HG03342 (cell line): Measurements from ENCODE around the gene SLC18B1.

Experiments
- ATAC-seq: cut with Tn5 transposase; IDR thresholded peaks from one replicate; pipeline ENCODE4 v1.9.1; 2021; ENCODE audit warnings: mild to moderate bottlenecking, moderate library complexity; ENCODE audit not compliant: unreplicated experiment

Gene SLC18B1

DNA sequence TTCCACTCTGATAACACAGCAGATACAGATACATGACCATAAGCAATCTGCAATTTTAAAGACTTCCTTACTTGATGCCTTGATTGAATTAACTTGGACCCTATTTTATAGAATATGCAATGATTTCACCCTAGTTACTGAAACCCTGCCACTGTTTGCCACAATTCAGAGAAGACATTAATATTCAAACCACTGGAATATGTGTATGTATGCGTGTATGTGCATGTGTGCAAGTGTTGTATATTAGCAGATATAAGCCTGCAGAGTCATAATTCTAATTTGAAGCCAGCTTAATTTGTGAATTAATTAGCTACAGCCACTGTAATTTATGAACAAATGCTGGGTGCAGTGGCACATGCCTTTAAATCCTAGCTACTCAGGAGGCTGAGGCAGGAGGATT lies 50.0 kb downstream of the SLC18B1 start:
- no peak for ATAC-seq

GRCh38 chr6:132746048-132746447 lies 52.4 kb downstream of the SLC18B1 start:
- no peak for ATAC-seq

GRCh38 chr6:132742495-132742894 lies 55.9 kb downstream of the SLC18B1 start:
- no peak for ATAC-seq

DNA sequence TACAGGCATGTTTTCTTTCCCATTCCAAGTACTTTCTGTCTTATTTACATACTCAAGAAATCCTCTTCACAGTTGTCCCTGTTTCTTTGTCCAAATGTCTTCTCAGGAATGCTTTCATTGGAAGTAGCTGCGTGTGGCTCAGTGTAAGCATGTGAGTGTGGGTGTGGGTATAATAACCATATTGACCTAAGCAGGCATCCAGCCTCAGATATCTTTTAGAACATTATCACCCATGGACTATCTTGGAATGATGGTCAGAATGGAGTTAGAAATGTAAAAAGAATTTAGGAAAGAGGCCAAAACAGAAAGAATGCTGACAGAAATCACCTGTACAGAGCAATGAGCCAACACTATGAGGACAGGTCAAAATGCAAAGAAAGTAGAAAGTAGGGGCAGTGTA lies 57.2 kb downstream of the SLC18B1 start:
- ATAC-seq = no peak

GRCh38 chr6:132736239-132736638 lies 62.2 kb downstream of the SLC18B1 start:
- ATAC-seq = no peak

DNA sequence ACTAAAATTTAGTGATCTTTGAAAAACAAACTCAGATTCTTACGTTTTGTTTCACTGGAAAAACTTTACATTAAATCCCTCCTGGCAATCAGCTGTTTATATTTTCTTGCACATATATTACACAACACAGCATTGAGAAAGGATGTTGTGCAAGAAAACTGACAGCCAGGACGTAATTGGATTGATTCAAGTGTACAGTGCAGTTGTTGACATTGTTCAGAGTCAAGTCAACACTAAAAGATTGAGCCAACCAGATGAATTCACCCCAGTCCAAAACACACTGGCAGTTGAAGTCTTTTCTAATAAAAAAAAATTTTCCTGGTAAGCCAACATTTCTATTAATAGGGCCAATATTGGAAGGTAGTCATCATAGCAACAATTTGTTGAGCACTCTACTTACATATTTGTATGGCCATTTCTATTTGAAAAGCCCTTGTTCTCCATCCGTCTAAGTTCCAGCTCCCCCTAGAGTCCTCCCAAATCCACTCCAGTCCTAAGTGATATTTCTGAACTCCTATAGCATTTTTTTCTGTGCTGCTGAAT lies 63.7 kb downstream of the SLC18B1 start:
- no peak for ATAC-seq

DNA sequence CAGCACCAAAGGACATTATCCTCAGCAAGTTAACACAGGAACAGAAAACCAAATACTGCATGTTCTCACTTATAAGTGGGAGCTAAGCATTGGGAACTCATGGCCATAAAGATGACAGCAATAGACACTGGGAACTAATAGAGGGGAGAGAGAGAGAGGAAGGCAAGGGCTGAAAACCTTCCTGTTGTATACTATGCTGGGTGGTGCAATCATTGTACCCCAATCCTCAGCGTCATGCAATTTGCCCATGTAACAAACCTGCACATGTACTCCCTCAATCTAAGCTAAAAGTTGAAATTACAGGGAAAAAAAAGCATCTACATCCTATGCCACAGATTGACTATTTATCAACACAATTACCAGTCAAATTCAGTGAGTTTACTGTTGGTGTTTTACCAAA lies 64.6 kb downstream of the SLC18B1 start:
- ATAC-seq = no peak

DNA sequence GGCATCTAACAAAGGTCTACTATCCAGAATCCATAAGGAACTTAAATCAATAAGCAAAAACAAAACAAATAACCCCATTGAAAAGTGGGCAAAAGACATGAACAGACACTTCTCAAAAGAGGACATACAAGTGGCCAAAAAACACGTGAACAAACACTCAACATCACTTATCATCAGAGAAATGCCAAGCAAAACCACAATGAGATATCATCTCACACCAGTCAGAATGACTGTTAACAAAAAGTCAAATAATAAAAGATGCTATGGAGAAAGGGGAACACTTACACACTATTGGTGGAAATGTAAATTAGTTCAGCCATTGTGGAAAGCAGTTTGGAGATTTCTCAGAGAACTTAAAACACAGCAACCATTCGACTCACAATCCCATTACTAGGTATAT lies 65.2 kb downstream of the SLC18B1 start:
- no peak for ATAC-seq

DNA sequence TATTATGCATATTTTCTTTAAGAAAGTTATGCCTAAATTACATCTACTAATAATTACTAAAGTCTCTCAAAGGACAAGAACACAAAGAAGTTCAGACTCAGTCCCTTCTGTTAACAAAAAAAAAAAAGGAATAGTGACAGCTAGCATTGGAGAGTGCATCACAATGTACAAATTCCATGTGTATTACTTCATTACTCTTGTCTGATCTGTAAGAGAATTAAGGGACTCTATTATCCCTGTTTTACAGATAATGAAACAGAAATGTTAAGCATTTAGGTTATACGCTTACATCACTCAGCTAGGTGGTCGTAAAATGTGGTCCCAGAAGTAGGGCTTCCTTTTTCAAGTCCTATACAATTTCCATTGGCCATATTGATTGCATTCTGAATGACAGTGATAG lies 67.4 kb downstream of the SLC18B1 start:
- no peak for ATAC-seq

DNA sequence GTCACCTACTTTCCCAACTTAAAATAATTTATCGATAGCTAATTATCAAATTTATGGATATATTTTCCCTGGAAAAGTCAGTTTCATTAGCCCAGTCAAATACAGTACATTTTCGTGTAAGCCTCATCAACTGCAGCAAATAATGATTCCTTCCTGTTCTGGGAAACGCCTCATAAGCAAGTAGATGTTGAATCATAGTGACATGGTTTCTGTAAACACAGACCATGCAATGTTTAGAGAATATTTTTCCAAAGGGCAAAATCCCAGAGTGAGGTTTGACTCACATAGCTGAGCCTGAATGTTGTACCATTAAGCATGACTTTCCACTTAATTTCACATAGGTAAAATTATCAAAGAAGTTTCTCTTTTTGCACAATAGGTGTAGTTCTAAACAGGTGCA lies 67.9 kb downstream of the SLC18B1 start:
- no peak for ATAC-seq

- ATAC-seq = no peak
These were observed 69.8 kb downstream of the SLC18B1 start for GRCh38 chr6:132728616-132729015.

DNA sequence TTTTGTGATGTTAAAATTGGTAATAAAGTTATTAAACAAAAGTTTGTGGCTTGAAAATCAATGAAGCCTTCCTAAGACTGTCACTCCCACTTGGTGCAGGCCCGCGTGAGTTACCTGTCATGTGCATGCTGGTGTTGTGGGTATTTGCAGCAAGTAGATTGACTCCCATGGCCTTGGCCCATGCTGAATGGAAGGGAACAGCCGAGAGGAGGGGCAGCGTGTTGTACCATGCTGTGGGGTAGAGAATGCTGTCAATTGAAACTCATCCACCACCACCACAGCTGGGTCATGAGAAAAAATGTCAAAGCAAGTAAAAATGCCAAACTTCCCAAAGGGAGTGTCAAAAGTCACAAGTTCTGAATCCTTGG lies 71.8 kb downstream of the SLC18B1 start:
- no peak for ATAC-seq

GRCh38 chr6:132725947-132726607 lies 72.4 kb downstream of the SLC18B1 start:
- ATAC-seq = peak; percentile 67

DNA sequence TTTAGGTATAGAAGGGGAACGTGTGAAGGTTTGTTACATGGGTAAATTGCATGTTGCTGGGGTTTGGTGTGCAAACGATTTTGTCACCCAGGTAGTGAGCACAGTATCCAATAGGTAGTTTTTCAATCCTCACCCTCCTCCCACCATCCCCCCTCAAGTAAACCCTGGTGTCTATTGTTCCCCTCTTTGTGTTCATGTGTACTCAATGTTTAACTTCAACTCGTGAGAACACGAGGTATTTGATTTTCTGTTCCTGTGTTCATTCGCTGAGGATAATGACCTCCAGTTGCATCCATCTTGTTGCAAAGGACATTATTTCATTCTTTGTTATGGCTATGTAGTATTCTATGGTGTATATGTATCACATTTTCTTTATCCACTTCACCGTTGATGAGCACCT lies 73.0 kb downstream of the SLC18B1 start:
- no peak for ATAC-seq

DNA sequence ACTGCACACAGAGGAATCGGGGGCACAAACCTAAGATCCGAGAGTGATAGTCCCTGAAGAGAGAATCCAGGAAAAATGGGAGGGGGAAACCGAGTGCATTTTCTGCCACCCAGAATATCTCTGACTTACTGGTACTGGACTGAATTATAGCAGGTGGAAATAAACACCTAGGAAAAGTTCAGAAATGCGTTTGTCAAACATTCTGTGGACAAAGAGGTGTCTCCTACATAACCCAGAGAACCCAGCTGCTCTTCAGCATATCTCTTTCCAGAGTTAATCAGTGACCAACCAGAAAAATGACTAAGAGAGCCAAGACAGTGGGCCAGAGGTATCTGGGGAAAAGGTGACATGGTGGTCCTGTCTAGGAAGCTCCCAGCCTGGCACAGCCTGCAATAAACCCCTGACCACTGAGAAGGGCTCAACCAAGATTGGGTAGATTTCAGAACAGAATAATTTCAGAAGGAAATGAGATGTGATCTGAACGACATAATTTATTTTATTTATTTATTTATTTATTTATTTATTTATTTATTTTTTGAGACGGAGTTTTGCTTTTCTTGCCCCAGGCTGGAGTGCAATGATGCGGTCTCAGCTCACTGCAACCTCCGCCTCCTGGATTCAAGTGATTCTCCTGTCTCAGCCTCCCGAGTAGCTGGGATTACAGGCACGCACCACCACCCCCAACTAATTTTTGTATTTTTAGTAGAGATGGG lies 78.5 kb downstream of the SLC18B1 start:
- no peak for ATAC-seq
